HEK293 (cell line): Measurements from ENCODE around the gene RBBP8.

Source experiments
- BCL11A ChIP-seq: fragments of 450-650 bp; formaldehyde crosslinking; IDR thresholded peaks from 2 replicates; pipeline ENCODE4 v1.5.1; 2016; ENCODE audit warnings: low read depth, missing biosample characterization, missing genetic modification characterization
- GLI2 ChIP-seq: fragments of 450-650 bp; formaldehyde crosslinking; IDR thresholded peaks from 2 replicates; pipeline ENCODE4; 2017; ENCODE audit warnings: missing biosample characterization, missing genetic modification characterization, low read depth, borderline replicate concordance
- IKZF3 ChIP-seq: fragments of 450-650 bp; IDR thresholded peaks from 2 replicates; pipeline ENCODE4 v1.5.0; 2018; ENCODE audit warnings: missing biosample characterization, mild to moderate bottlenecking, missing genetic modification characterization, moderate library complexity
- KLF10 ChIP-seq: fragments of 450-650 bp; IDR thresholded peaks from 2 replicates; pipeline ENCODE4 v1.5.1; 2018; ENCODE audit warnings: missing biosample characterization, mild to moderate bottlenecking, missing genetic modification characterization
- KLF16 ChIP-seq: fragments of 450-650 bp; formaldehyde crosslinking; IDR thresholded peaks from 2 replicates; pipeline ENCODE4 v1.5.1; 2017; ENCODE audit warnings: missing biosample characterization, missing genetic modification characterization
- MYNN ChIP-seq: fragments of 450-650 bp; formaldehyde crosslinking; IDR thresholded peaks from 2 replicates; pipeline ENCODE4 v1.5.1; 2016; ENCODE audit warnings: missing biosample characterization, missing genetic modification characterization, borderline replicate concordance
- MZF1 ChIP-seq: fragments of 450-650 bp; formaldehyde crosslinking; IDR thresholded peaks from 2 replicates; pipeline ENCODE4 v1.5.1; 2017; ENCODE audit warnings: missing biosample characterization, missing genetic modification characterization, borderline replicate concordance
- SP3 ChIP-seq: fragments of 450-650 bp; formaldehyde crosslinking; IDR thresholded peaks from 2 replicates; pipeline ENCODE4 v1.5.1; 2016; ENCODE audit warnings: missing biosample characterization, missing genetic modification characterization
- ZEB2 ChIP-seq: fragments of 450-650 bp; formaldehyde crosslinking; IDR thresholded peaks from 2 replicates; pipeline ENCODE4 v1.5.1; 2016; ENCODE audit warnings: missing biosample characterization, missing genetic modification characterization
- ZIC2 ChIP-seq: fragments of 450-650 bp; formaldehyde crosslinking; IDR thresholded peaks from 2 replicates; pipeline ENCODE4 v1.5.1; 2016; ENCODE audit warnings: missing biosample characterization, missing genetic modification characterization
- ZNF114 ChIP-seq: fragments of 450-650 bp; formaldehyde crosslinking; IDR thresholded peaks from 2 replicates; pipeline ENCODE4 v1.5.0; 2017; ENCODE audit warnings: missing biosample characterization, missing genetic modification characterization
- ZNF138 ChIP-seq: fragments of 450-650 bp; formaldehyde crosslinking; IDR thresholded peaks from 2 replicates; pipeline ENCODE4 v1.5.1; 2016; ENCODE audit warnings: missing biosample characterization, missing genetic modification characterization, borderline replicate concordance
- ZNF174 ChIP-seq: fragments of 450-650 bp; formaldehyde crosslinking; IDR thresholded peaks from 2 replicates; pipeline ENCODE4 v1.5.0; 2017; ENCODE audit warnings: missing biosample characterization, mild to moderate bottlenecking, missing genetic modification characterization
- ZNF211 ChIP-seq: fragments of 450-650 bp; formaldehyde crosslinking; IDR thresholded peaks from 2 replicates; pipeline ENCODE4 v1.5.1; 2016; ENCODE audit warnings: low read depth, missing biosample characterization, missing genetic modification characterization
- ZNF266 ChIP-seq: fragments of 450-650 bp; formaldehyde crosslinking; IDR thresholded peaks from 2 replicates; pipeline ENCODE4 v1.5.1; 2016; ENCODE audit warnings: missing biosample characterization, missing genetic modification characterization, low read depth
- ZNF292 ChIP-seq: fragments of 450-650 bp; formaldehyde crosslinking; IDR thresholded peaks from 2 replicates; pipeline ENCODE4 v1.5.1; 2016; ENCODE audit warnings: low read depth, missing biosample characterization, missing genetic modification characterization, borderline replicate concordance
- ZNF341 ChIP-seq: fragments of 450-650 bp; formaldehyde crosslinking; IDR thresholded peaks from 2 replicates; pipeline ENCODE4; 2016; ENCODE audit warnings: low read depth, missing biosample characterization, missing genetic modification characterization
- ZNF433 ChIP-seq: fragments of 450-650 bp; formaldehyde crosslinking; IDR thresholded peaks from 2 replicates; pipeline ENCODE4 v1.5.1; 2016; ENCODE audit warnings: missing biosample characterization, missing genetic modification characterization, low read depth
- ZNF501 ChIP-seq: fragments of 450-650 bp; formaldehyde crosslinking; IDR thresholded peaks from 2 replicates; pipeline ENCODE4 v1.5.1; 2016; ENCODE audit warnings: missing biosample characterization, missing genetic modification characterization
- ZNF510 ChIP-seq: fragments of 450-650 bp; formaldehyde crosslinking; IDR thresholded peaks from 2 replicates; pipeline ENCODE4 v1.5.1; 2018; ENCODE audit warnings: mild to moderate bottlenecking, missing genetic modification characterization, missing biosample characterization; ENCODE audit not compliant: insufficient replicate concordance
- ZNF571 ChIP-seq: fragments of 450-650 bp; formaldehyde crosslinking; IDR thresholded peaks from 2 replicates; pipeline ENCODE4 v1.5.0; 2017; ENCODE audit warnings: missing biosample characterization, missing genetic modification characterization
- ZNF785 ChIP-seq: fragments of 450-650 bp; formaldehyde crosslinking; IDR thresholded peaks from 2 replicates; pipeline ENCODE4 v1.5.1; 2016; ENCODE audit warnings: missing biosample characterization, missing genetic modification characterization
- ZNF792 ChIP-seq: fragments of 450-650 bp; formaldehyde crosslinking; IDR thresholded peaks from 2 replicates; pipeline ENCODE4 v1.5.1; 2016; ENCODE audit warnings: missing biosample characterization, missing genetic modification characterization
- TF ChIP-seq, protein P1 (sequence below): fragments of 450-650 bp; formaldehyde crosslinking; IDR thresholded peaks from 2 replicates; pipeline ENCODE4 v1.5.1; 2016; ENCODE audit warnings: missing biosample characterization, missing genetic modification characterization
- TF ChIP-seq, protein P2 (sequence below): fragments of 450-650 bp; formaldehyde crosslinking; IDR thresholded peaks from 2 replicates; pipeline ENCODE4 v1.5.1; 2016; ENCODE audit warnings: missing biosample characterization, missing genetic modification characterization
- TF ChIP-seq, protein P3 (sequence below): fragments of 450-650 bp; formaldehyde crosslinking; IDR thresholded peaks from 2 replicates; pipeline ENCODE4 v1.5.1; 2016; ENCODE audit warnings: missing biosample characterization, missing genetic modification characterization
- TF ChIP-seq, protein P4 (sequence below): fragments of 450-650 bp; formaldehyde crosslinking; IDR thresholded peaks from 2 replicates; pipeline ENCODE4 v1.5.1; 2017; ENCODE audit warnings: missing biosample characterization, missing genetic modification characterization
- TF ChIP-seq, protein P5 (sequence below): fragments of 450-650 bp; formaldehyde crosslinking; IDR thresholded peaks from 2 replicates; pipeline ENCODE4 v1.5.1; 2017; ENCODE audit warnings: missing biosample characterization, missing genetic modification characterization
- TF ChIP-seq, protein P6 (sequence below): fragments of 450-650 bp; formaldehyde crosslinking; IDR thresholded peaks from 2 replicates; pipeline ENCODE4 v1.5.1; 2016; ENCODE audit warnings: missing biosample characterization, missing genetic modification characterization
- TF ChIP-seq, protein P7 (sequence below): fragments of 450-650 bp; formaldehyde crosslinking; IDR thresholded peaks from 2 replicates; pipeline ENCODE4 v1.5.1; 2016; ENCODE audit warnings: missing biosample characterization, missing genetic modification characterization, low read depth

RBBP8 gene

DNA sequence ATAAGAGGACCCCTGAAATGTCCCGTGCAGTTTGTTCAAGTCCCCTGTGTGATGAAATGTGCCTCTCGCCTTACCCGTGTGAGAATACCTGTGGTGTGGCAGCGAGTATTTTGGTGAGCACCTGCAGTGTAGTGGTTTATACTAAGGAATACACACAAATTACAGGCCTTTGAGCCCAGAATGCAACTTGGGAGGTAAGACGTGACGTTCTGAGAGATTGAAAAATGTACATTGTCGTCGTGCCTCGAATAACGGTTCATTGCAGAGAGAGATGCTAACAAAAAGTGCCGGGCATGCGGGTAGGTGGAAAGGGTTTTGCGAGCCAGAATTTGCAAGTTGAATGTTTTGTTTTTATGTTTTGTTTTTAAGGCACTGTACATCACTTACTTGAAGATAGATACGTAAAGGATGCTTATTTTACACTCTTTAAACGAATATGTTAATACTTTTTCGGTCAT, 867 bp downstream of the RBBP8 start (continued):
- TF ChIP-seq ZNF571 (tag by site-specific recombination) (no peak), ZNF266 (tag by site-specific recombination) (no peak), ZEB2 (tag by site-specific recombination) (peak; percentile 2; the same call in 1 of the 2 replicates), MYNN (tag by site-specific recombination) (no peak), ZNF501 (peak; percentile 54; the same call in 1 of the 2 replicates), ZNF792 (tag by site-specific recombination) (no peak), ZNF211 (tag by site-specific recombination) (no peak), BCL11A (tag by site-specific recombination) (no peak), MZF1 (no peak), ZNF114 (tag by site-specific recombination) (no peak), SP3 (tag by site-specific recombination) (0 out of 2 replicates have a peak, but pooled peaks have one; percentile 2), ZNF138 (tag by site-specific recombination) (no peak), ZIC2 (tag by site-specific recombination) (peak; percentile 59), KLF10 (tag by site-specific recombination) (no peak), IKZF3 (tag by site-specific recombination) (no peak), KLF16 (tag by site-specific recombination) (no peak), ZNF785 (tag by site-specific recombination) (no peak), ZNF510 (tag by site-specific recombination) (no peak), ZNF292 (tag by site-specific recombination) (no peak), ZNF174 (tag by site-specific recombination) (no peak), GLI2 (tag by site-specific recombination) (no peak), ZNF433 (no peak), ZNF341 (tag by site-specific recombination) (no peak)
- TF ChIP-seq, protein P1, sequence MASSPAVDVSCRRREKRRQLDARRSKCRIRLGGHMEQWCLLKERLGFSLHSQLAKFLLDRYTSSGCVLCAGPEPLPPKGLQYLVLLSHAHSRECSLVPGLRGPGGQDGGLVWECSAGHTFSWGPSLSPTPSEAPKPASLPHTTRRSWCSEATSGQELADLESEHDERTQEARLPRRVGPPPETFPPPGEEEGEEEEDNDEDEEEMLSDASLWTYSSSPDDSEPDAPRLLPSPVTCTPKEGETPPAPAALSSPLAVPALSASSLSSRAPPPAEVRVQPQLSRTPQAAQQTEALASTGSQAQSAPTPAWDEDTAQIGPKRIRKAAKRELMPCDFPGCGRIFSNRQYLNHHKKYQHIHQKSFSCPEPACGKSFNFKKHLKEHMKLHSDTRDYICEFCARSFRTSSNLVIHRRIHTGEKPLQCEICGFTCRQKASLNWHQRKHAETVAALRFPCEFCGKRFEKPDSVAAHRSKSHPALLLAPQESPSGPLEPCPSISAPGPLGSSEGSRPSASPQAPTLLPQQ = no peak; the same call in 1 of the 2 replicates
- TF ChIP-seq, protein P2, sequence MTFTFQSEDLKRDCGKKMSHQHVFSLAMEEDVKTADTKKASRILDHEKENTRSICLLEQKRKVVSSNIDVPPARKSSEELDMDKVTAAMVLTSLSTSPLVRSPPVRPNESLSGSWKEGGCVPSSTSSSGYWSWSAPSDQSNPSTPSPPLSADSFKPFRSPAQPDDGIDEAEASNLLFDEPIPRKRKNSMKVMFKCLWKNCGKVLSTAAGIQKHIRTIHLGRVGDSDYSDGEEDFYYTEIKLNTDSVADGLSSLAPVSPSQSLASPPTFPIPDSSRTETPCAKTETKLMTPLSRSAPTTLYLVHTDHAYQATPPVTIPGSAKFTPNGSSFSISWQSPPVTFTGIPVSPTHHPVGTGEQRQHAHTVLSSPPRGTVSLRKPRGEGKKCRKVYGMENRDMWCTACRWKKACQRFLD = no peak
- TF ChIP-seq, protein P3, sequence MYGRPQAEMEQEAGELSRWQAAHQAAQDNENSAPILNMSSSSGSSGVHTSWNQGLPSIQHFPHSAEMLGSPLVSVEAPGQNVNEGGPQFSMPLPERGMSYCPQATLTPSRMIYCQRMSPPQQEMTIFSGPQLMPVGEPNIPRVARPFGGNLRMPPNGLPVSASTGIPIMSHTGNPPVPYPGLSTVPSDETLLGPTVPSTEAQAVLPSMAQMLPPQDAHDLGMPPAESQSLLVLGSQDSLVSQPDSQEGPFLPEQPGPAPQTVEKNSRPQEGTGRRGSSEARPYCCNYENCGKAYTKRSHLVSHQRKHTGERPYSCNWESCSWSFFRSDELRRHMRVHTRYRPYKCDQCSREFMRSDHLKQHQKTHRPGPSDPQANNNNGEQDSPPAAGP (tag by site-specific recombination) = no peak
- TF ChIP-seq, protein P4, sequence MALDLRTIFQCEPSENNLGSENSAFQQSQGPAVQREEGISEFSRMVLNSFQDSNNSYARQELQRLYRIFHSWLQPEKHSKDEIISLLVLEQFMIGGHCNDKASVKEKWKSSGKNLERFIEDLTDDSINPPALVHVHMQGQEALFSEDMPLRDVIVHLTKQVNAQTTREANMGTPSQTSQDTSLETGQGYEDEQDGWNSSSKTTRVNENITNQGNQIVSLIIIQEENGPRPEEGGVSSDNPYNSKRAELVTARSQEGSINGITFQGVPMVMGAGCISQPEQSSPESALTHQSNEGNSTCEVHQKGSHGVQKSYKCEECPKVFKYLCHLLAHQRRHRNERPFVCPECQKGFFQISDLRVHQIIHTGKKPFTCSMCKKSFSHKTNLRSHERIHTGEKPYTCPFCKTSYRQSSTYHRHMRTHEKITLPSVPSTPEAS (tag by site-specific recombination) = no peak
- TF ChIP-seq, protein P5, sequence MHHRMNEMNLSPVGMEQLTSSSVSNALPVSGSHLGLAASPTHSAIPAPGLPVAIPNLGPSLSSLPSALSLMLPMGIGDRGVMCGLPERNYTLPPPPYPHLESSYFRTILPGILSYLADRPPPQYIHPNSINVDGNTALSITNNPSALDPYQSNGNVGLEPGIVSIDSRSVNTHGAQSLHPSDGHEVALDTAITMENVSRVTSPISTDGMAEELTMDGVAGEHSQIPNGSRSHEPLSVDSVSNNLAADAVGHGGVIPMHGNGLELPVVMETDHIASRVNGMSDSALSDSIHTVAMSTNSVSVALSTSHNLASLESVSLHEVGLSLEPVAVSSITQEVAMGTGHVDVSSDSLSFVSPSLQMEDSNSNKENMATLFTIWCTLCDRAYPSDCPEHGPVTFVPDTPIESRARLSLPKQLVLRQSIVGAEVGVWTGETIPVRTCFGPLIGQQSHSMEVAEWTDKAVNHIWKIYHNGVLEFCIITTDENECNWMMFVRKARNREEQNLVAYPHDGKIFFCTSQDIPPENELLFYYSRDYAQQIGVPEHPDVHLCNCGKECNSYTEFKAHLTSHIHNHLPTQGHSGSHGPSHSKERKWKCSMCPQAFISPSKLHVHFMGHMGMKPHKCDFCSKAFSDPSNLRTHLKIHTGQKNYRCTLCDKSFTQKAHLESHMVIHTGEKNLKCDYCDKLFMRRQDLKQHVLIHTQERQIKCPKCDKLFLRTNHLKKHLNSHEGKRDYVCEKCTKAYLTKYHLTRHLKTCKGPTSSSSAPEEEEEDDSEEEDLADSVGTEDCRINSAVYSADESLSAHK = no peak
- TF ChIP-seq, protein P6, sequence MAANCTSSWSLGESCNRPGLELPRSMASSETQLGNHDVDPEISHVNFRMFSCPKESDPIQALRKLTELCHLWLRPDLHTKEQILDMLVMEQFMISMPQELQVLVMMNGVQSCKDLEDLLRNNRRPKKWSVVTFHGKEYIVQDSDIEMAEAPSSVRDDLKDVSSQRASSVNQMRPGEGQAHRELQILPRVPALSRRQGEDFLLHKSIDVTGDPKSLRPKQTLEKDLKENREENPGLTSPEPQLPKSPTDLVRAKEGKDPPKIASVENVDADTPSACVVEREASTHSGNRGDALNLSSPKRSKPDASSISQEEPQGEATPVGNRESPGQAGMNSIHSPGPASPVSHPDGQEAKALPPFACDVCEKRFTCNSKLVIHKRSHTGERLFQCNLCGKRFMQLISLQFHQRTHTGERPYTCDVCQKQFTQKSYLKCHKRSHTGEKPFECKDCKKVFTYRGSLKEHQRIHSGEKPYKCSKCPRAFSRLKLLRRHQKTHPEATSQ (tag by site-specific recombination) = no peak
- TF ChIP-seq, protein P7, sequence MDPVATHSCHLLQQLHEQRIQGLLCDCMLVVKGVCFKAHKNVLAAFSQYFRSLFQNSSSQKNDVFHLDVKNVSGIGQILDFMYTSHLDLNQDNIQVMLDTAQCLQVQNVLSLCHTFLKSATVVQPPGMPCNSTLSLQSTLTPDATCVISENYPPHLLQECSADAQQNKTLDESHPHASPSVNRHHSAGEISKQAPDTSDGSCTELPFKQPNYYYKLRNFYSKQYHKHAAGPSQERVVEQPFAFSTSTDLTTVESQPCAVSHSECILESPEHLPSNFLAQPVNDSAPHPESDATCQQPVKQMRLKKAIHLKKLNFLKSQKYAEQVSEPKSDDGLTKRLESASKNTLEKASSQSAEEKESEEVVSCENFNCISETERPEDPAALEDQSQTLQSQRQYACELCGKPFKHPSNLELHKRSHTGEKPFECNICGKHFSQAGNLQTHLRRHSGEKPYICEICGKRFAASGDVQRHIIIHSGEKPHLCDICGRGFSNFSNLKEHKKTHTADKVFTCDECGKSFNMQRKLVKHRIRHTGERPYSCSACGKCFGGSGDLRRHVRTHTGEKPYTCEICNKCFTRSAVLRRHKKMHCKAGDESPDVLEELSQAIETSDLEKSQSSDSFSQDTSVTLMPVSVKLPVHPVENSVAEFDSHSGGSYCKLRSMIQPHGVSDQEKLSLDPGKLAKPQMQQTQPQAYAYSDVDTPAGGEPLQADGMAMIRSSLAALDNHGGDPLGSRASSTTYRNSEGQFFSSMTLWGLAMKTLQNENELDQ = no peak
